ENCODE measurements around the gene MCU.

DNA sequence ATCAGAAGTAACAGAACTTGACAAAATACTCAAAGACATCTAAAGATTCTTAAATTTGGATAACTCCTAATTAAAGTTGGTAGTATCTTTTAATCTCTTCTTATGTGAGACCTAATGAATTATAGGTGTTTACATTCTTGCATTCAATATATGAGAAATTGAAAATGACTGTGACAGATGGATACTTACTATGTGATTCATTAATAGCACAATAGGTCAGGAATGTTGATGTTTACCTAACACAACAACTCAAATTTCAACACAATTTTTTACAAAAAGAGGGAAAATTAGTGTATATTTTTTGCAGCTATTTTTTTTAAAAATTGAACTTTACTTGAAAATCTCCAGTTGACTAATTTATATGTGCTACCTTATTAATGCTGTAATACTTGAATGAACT is 31.7 kb upstream of the MCU start:
- TF ChIP-seq, protein P1, sequence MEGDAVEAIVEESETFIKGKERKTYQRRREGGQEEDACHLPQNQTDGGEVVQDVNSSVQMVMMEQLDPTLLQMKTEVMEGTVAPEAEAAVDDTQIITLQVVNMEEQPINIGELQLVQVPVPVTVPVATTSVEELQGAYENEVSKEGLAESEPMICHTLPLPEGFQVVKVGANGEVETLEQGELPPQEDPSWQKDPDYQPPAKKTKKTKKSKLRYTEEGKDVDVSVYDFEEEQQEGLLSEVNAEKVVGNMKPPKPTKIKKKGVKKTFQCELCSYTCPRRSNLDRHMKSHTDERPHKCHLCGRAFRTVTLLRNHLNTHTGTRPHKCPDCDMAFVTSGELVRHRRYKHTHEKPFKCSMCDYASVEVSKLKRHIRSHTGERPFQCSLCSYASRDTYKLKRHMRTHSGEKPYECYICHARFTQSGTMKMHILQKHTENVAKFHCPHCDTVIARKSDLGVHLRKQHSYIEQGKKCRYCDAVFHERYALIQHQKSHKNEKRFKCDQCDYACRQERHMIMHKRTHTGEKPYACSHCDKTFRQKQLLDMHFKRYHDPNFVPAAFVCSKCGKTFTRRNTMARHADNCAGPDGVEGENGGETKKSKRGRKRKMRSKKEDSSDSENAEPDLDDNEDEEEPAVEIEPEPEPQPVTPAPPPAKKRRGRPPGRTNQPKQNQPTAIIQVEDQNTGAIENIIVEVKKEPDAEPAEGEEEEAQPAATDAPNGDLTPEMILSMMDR (IDR thresholded peaks at IDR 0.05; ENCODE audit: insufficient read depth, low read depth, low read length), result no peak
- no peak for TF ChIP-seq EZH2 (IDR thresholded peaks at IDR 0.05; ENCODE audit: insufficient read depth, low read length)
